Measurements from ENCODE around the gene DPY19L1.

DNA sequence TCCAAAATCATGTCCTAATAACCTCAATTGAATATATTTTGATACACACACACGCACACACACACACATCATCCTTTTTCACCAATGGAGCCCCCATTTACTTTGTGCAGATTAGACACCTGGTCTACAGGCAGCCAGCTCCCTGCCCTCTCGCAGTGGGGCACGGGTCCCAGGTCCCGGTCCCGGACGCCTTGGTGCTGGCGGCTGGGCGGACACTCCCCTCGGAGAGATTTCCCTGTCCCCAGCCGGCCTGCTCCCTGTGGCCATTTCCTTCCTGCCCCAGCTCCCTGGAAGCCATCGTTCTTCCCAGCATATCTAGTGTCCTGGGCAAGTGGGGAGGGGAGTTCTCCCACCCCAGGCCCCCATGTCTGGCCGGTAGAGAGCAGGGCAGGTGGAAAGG, 14.6 kb downstream of the DPY19L1 start:
- TF ChIP-seq, protein P1, sequence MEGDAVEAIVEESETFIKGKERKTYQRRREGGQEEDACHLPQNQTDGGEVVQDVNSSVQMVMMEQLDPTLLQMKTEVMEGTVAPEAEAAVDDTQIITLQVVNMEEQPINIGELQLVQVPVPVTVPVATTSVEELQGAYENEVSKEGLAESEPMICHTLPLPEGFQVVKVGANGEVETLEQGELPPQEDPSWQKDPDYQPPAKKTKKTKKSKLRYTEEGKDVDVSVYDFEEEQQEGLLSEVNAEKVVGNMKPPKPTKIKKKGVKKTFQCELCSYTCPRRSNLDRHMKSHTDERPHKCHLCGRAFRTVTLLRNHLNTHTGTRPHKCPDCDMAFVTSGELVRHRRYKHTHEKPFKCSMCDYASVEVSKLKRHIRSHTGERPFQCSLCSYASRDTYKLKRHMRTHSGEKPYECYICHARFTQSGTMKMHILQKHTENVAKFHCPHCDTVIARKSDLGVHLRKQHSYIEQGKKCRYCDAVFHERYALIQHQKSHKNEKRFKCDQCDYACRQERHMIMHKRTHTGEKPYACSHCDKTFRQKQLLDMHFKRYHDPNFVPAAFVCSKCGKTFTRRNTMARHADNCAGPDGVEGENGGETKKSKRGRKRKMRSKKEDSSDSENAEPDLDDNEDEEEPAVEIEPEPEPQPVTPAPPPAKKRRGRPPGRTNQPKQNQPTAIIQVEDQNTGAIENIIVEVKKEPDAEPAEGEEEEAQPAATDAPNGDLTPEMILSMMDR (conservative IDR thresholded peaks at IDR 0.05; ENCODE audit: low read depth, low read length), result no peak
- no peak for TF ChIP-seq EZH2phosphoT487 (IDR thresholded peaks at IDR 0.05; ENCODE audit: borderline replicate concordance, low read length)
